Fibroblast of pulmonary artery (primary cell): ENCODE results near the gene OLFM3.

ENCODE experiments used
- DNase-seq: peaks from one replicate; pipeline ENCODE4 v3.0.0-alpha.2; 2010; ENCODE audit warnings: low read depth
- H3K4me3 ChIP-seq: replicated peaks from 2 replicates; pipeline ENCODE4 v1.5.1; 2011; ENCODE audit warnings: low read depth, mild to moderate bottlenecking, control low read depth, low read length, moderate library complexity
- CTCF ChIP-seq: IDR thresholded peaks from 2 replicates; pipeline ENCODE4 v1.5.1; 2011; ENCODE audit warnings: mild to moderate bottlenecking, control low read depth, low read length, inconsistent platforms; ENCODE audit errors: missing control alignments

The OLFM3 gene

GRCh38 chr1:101993710-101994109 lies 3.0 kb downstream of the OLFM3 start:
- DNase-seq, result peak; percentile 1
- no peak overlapping the region for H3K4me3 ChIP-seq
- no peak for TF ChIP-seq CTCF

GRCh38 chr1:101992821-101993575 lies 3.7 kb downstream of the OLFM3 start:
- DNase-seq, result no peak
- TF ChIP-seq CTCF, result no peak

GRCh38 chr1:101980974-101981373 lies 15.8 kb downstream of the OLFM3 start:
- no peak overlapping the region for H3K4me3 ChIP-seq
- no peak for TF ChIP-seq CTCF
- no peak for DNase-seq

More at GRCh38 chr1:101992821-101993575, 3.7 kb downstream of the OLFM3 start:
- no peak overlapping the region for H3K4me3 ChIP-seq

GRCh38 chr1:101977266-101977665 lies 19.5 kb downstream of the OLFM3 start:
- DNase-seq, result no peak
- H3K4me3 ChIP-seq, result no peak overlapping the region
- no peak for TF ChIP-seq CTCF

GRCh38 chr1:101976161-101976560 lies 20.6 kb downstream of the OLFM3 start:
- no peak overlapping the region for H3K4me3 ChIP-seq
- no peak for DNase-seq
- no peak for TF ChIP-seq CTCF

GRCh38 chr1:101975371-101975770 lies 21.4 kb downstream of the OLFM3 start:
- TF ChIP-seq CTCF, result no peak
- no peak overlapping the region for H3K4me3 ChIP-seq
- no peak for DNase-seq
